H1 (cell line): ENCODE results near the gene VRK2. TPM values are rescaled to one million over a fixed set of nuclear protein-coding genes. Genes with fewer than 3 reads are reported as not detected.

Experiments used
- BCL11A ChIP-seq, 2 experiments: IDR thresholded peaks; one replicate each; pipeline ENCODE4 v1.6.1; 2011; ENCODE audit warnings: low read depth in 2 of 2, low read length in 2 of 2, mild to moderate bottlenecking in 2 of 2
- CTBP2 ChIP-seq: IDR thresholded peaks from 2 replicates; pipeline ENCODE4 v1.7.0; 2011; ENCODE audit warnings: borderline replicate concordance, mild to moderate bottlenecking, moderate library complexity, mixed read lengths, low read length; ENCODE audit not compliant: insufficient read depth, insufficient read length
- EGR1 ChIP-seq: IDR thresholded peaks from 2 replicates; pipeline ENCODE4 v1.6.1; 2011; ENCODE audit warnings: low read depth, low read length, borderline replicate concordance
- HDAC2 ChIP-seq, 2 experiments: fragments of 300-600 bp in 1 of 2; sonication (generic) in 1 of 2; IDR thresholded peaks; 2 replicates each; pipeline ENCODE4 v1.6.1; 2011 to 2012; ENCODE audit warnings: low read depth in 2 of 2, low read length in 2 of 2, mild to moderate bottlenecking in 2 of 2, moderate library complexity in 2 of 2, borderline replicate concordance in 1 of 2, inconsistent platforms in 1 of 2
- JUN ChIP-seq: IDR thresholded peaks from 2 replicates; pipeline ENCODE4 v1.6.1; 2011; ENCODE audit warnings: low read depth, mild to moderate bottlenecking, improper control_type of control experiment, low read length
- JUND ChIP-seq: IDR thresholded peaks from 2 replicates; pipeline ENCODE4 v1.6.1; 2011; ENCODE audit warnings: mild to moderate bottlenecking, improper control_type of control experiment, low read length
- PHF8 ChIP-seq: fragments of 200-600 bp; sonication (generic); conservative IDR thresholded peaks from 2 replicates; pipeline ENCODE4 v1.7.1; 2012; ENCODE audit warnings: low read depth, mild to moderate bottlenecking, inconsistent platforms, low read length, moderate library complexity
- TAF7 ChIP-seq: optimal IDR thresholded peaks from 2 replicates; pipeline ENCODE3; 2011; ENCODE audit warnings: low read depth, mild to moderate bottlenecking, inconsistent platforms, low read length, moderate library complexity, borderline replicate concordance
- polyA plus RNA-seq, 7 experiments: library from polyadenylated mRNA; depleted of rRNA in 3 of 7; stranded (reverse) in 5 of 7; unstranded in 2 of 7; fragments of >200 nt in 5 of 7; fragments of 200-250 nt in 2 of 7; gene quantifications; 1 replicate in 5 of 7; 2 replicates in 1 of 7; 4 replicates in 1 of 7; pipeline versions ENCODE4 v1.2.1 to v1.2.3, GENCODE V29; 2011 to 2013; ENCODE audit warnings: missing spikeins in 2 of 7, mixed read lengths in 2 of 7
- total RNA-seq: library from RNA; stranded (reverse); fragmentation: NEBNext Ultra II Directional; extraction: Animal tissue kit (Norgen Biotek cat#: 25700); gene quantifications from 2 replicates; pipeline ENCODE4 v1.2.1, GENCODE V29; 2021
- TF ChIP-seq, protein P1 (sequence below): fragments of 300-600 bp; sonication (generic); IDR thresholded peaks from 2 replicates; pipeline ENCODE4 v1.7.1; 2012; ENCODE audit warnings: low read length, moderate library complexity, mild to moderate bottlenecking, inconsistent platforms; ENCODE audit not compliant: insufficient replicate concordance

VRK2 gene
- total and polyA plus RNA-seq, 2 of the 8 experiments (the other 6 are each of a cell fraction or from before 2014, with no cell fraction given): 7.6 to 27.8 TPM

DNA sequence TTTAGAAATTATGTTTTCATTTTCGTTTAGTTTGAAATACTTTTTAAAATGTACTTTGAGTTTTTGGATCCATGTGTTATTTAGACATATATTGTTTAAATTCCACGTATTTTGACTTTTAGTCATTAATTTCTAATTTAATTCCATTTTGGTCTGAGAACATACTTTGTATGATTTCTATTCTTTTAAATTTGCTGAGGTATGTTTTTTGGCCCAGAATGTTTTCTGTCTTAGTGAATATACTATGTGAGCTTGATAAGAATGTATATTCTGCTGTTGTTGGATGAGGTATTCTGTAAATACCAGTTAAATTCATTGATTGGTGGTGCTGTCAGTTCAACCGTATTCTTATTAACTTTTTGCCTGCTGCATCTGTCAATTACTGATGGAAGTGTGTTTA, 26.4 kb downstream of the VRK2 start (continued):
- TF ChIP-seq JUND (no peak), CTBP2 (no peak), HDAC2 (IDR thresholded peaks at IDR 0.05; ENCODE audit: borderline replicate concordance in 1 of 2, low read depth in 2 of 2, low read length in 2 of 2) (no peak), PHF8 (no peak), EGR1 (no peak), BCL11A (IDR thresholded peaks at IDR 0.05; ENCODE audit: low read depth in 2 of 2, low read length in 2 of 2) (no peak), JUN (no peak), TAF7 (no peak)
- TF ChIP-seq, protein P1, sequence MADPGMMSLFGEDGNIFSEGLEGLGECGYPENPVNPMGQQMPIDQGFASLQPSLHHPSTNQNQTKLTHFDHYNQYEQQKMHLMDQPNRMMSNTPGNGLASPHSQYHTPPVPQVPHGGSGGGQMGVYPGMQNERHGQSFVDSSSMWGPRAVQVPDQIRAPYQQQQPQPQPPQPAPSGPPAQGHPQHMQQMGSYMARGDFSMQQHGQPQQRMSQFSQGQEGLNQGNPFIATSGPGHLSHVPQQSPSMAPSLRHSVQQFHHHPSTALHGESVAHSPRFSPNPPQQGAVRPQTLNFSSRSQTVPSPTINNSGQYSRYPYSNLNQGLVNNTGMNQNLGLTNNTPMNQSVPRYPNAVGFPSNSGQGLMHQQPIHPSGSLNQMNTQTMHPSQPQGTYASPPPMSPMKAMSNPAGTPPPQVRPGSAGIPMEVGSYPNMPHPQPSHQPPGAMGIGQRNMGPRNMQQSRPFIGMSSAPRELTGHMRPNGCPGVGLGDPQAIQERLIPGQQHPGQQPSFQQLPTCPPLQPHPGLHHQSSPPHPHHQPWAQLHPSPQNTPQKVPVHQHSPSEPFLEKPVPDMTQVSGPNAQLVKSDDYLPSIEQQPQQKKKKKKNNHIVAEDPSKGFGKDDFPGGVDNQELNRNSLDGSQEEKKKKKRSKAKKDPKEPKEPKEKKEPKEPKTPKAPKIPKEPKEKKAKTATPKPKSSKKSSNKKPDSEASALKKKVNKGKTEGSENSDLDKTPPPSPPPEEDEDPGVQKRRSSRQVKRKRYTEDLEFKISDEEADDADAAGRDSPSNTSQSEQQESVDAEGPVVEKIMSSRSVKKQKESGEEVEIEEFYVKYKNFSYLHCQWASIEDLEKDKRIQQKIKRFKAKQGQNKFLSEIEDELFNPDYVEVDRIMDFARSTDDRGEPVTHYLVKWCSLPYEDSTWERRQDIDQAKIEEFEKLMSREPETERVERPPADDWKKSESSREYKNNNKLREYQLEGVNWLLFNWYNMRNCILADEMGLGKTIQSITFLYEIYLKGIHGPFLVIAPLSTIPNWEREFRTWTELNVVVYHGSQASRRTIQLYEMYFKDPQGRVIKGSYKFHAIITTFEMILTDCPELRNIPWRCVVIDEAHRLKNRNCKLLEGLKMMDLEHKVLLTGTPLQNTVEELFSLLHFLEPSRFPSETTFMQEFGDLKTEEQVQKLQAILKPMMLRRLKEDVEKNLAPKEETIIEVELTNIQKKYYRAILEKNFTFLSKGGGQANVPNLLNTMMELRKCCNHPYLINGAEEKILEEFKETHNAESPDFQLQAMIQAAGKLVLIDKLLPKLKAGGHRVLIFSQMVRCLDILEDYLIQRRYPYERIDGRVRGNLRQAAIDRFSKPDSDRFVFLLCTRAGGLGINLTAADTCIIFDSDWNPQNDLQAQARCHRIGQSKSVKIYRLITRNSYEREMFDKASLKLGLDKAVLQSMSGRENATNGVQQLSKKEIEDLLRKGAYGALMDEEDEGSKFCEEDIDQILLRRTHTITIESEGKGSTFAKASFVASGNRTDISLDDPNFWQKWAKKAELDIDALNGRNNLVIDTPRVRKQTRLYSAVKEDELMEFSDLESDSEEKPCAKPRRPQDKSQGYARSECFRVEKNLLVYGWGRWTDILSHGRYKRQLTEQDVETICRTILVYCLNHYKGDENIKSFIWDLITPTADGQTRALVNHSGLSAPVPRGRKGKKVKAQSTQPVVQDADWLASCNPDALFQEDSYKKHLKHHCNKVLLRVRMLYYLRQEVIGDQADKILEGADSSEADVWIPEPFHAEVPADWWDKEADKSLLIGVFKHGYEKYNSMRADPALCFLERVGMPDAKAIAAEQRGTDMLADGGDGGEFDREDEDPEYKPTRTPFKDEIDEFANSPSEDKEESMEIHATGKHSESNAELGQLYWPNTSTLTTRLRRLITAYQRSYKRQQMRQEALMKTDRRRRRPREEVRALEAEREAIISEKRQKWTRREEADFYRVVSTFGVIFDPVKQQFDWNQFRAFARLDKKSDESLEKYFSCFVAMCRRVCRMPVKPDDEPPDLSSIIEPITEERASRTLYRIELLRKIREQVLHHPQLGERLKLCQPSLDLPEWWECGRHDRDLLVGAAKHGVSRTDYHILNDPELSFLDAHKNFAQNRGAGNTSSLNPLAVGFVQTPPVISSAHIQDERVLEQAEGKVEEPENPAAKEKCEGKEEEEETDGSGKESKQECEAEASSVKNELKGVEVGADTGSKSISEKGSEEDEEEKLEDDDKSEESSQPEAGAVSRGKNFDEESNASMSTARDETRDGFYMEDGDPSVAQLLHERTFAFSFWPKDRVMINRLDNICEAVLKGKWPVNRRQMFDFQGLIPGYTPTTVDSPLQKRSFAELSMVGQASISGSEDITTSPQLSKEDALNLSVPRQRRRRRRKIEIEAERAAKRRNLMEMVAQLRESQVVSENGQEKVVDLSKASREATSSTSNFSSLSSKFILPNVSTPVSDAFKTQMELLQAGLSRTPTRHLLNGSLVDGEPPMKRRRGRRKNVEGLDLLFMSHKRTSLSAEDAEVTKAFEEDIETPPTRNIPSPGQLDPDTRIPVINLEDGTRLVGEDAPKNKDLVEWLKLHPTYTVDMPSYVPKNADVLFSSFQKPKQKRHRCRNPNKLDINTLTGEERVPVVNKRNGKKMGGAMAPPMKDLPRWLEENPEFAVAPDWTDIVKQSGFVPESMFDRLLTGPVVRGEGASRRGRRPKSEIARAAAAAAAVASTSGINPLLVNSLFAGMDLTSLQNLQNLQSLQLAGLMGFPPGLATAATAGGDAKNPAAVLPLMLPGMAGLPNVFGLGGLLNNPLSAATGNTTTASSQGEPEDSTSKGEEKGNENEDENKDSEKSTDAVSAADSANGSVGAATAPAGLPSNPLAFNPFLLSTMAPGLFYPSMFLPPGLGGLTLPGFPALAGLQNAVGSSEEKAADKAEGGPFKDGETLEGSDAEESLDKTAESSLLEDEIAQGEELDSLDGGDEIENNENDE: no peak
